GM18519 (cell line): ENCODE results near the gene SLC24A3.
A peak's percentile ranks its signal among the peaks of the same experiment; 100 is the strongest.
"Not testable (repeated sequence)": the region's sequence is repeated elsewhere in the genome, so short reads cannot be mapped to it uniquely, and the experiment has no call there.

Experiments used
- ATAC-seq: cut with Tn5 transposase; IDR thresholded peaks from one replicate; pipeline ENCODE4 v1.9.1; 2021; ENCODE audit warnings: mild to moderate bottlenecking, moderate library complexity; ENCODE audit not compliant: unreplicated experiment, low FRiP score

Gene SLC24A3

GRCh38 chr20:19652591-19653026 lies 440.2 kb downstream of the SLC24A3 start:
- ATAC-seq = no peak

- no peak for ATAC-seq
Observed at GRCh38 chr20:19653327-19653726, 440.9 kb downstream of the SLC24A3 start.

GRCh38 chr20:19654921-19655320 lies 442.5 kb downstream of the SLC24A3 start:
- no peak for ATAC-seq

GRCh38 chr20:19658137-19658536 lies 445.7 kb downstream of the SLC24A3 start:
- peak; percentile 57 for ATAC-seq

GRCh38 chr20:19659448-19659847 lies 447.0 kb downstream of the SLC24A3 start:
- no peak for ATAC-seq

- ATAC-seq = no peak
Observed at GRCh38 chr20:19660808-19661378, 448.5 kb downstream of the SLC24A3 start.

- no peak for ATAC-seq
Observed at GRCh38 chr20:19661717-19662636, 449.5 kb downstream of the SLC24A3 start.

GRCh38 chr20:19662637-19662995 lies 450.2 kb downstream of the SLC24A3 start:
- ATAC-seq = no peak

- ATAC-seq = no peak
Observed at GRCh38 chr20:19668418-19668817, 456.0 kb downstream of the SLC24A3 start.

GRCh38 chr20:19670829-19671228 lies 458.4 kb downstream of the SLC24A3 start:
- no peak for ATAC-seq

GRCh38 chr20:19671374-19671773 lies 458.9 kb downstream of the SLC24A3 start:
- ATAC-seq = no peak

- ATAC-seq = no peak
Observed at GRCh38 chr20:19672498-19672897, 460.1 kb downstream of the SLC24A3 start.

GRCh38 chr20:19673575-19673974 lies 461.1 kb downstream of the SLC24A3 start:
- no peak for ATAC-seq

- no peak for ATAC-seq
Observed at GRCh38 chr20:19676202-19676601, 463.8 kb downstream of the SLC24A3 start.

- ATAC-seq = no peak
Observed at GRCh38 chr20:19677336-19677735, 464.9 kb downstream of the SLC24A3 start.

GRCh38 chr20:19678591-19678990 lies 466.1 kb downstream of the SLC24A3 start:
- not testable (repeated sequence) for ATAC-seq

GRCh38 chr20:19679900-19680495 lies 467.6 kb downstream of the SLC24A3 start:
- no peak for ATAC-seq

GRCh38 chr20:19682249-19682648 lies 469.8 kb downstream of the SLC24A3 start:
- ATAC-seq = no peak

- no peak for ATAC-seq
Observed at GRCh38 chr20:19683188-19683587, 470.7 kb downstream of the SLC24A3 start.

- no peak for ATAC-seq
Observed at GRCh38 chr20:19683822-19684221, 471.4 kb downstream of the SLC24A3 start.

GRCh38 chr20:19688031-19688806 lies 475.8 kb downstream of the SLC24A3 start:
- no peak for ATAC-seq
